ENCODE data around the gene ARV1.
"Not testable (repeated sequence)": the region's sequence is repeated elsewhere in the genome, so short reads cannot be mapped to it uniquely, and the experiment has no call there.

The ARV1 gene

DNA sequence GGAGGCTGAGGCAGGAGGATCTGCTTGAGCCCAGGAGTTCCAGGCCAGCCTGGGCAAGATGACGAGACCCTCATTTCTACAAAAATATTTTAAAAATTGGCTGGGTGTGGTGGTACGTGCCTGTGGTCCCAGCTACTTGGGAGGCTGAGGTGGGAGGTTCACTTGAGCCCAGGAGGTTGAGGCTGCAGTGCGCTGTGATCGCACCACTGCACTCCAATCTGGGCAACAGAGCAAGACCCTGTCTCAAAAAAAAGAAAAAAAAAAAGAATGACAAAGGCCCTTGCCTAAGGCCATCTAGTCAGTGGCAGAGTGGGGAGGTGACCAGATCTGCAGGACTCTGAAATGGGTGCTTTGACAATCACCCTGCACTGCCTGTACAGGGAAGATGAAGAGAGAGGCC is 50.4 kb downstream of the ARV1 start:
- H3K36me3 ChIP-seq (ENCODE audit: control insufficient read depth, insufficient read depth, low read length); H3K27me3 ChIP-seq (ENCODE audit: control insufficient read depth, insufficient read depth, low read length); H3K27ac ChIP-seq (ENCODE audit: low read depth, low read length); H3K9me3 ChIP-seq (ENCODE audit: control insufficient read depth, insufficient read depth, low read length); H3K4me3 ChIP-seq (ENCODE audit: low read depth, low read length); H3K9ac ChIP-seq (ENCODE audit: low read depth, low read length); H3K4me1 ChIP-seq (ENCODE audit: control insufficient read depth, insufficient read depth, low read length): not testable (repeated sequence)

DNA sequence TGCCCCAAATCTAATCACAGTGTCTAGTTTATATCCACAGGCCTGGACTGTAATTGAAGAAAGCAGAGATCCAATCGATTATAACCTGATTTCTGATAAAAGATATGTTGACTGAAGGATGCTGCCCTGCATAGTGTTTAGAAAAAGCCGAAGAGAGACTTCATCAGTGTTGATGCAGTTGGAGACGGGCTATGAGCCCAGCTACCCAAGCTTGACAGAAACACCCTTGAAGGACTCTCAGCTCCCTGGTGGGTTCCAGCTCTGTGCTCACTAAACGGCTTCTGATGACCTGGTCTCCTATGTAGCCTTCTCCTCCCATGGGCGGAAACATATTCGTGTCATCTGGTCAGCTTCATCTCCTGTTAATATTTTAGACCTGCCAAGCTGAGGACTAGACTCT is 50.9 kb downstream of the ARV1 start:
- Histone ChIP-seq H3K36me3 (ENCODE audit: control insufficient read depth, insufficient read depth, low read length) (no peaks in the 10 kb centered on the region), H3K4me3 (ENCODE audit: low read depth, low read length) (no peak overlapping the region), H3K9me3 (ENCODE audit: control insufficient read depth, insufficient read depth, low read length) (no peaks in the 10 kb centered on the region), H3K27ac (ENCODE audit: low read depth, low read length) (no peak overlapping the region), H3K4me1 (ENCODE audit: control insufficient read depth, insufficient read depth, low read length) (peaks cover 7% of the 10 kb centered on the region), H3K27me3 (ENCODE audit: control insufficient read depth, insufficient read depth, low read length) (peaks cover 8% of the 10 kb centered on the region; the same call in 1 of the 2 replicates), H3K9ac (ENCODE audit: low read depth, low read length) (no peak overlapping the region)

- Histone ChIP-seq H3K4me1 (ENCODE audit: control insufficient read depth, insufficient read depth, low read length) (peaks cover 7% of the 10 kb centered on the region), H3K9ac (ENCODE audit: low read depth, low read length) (no peak overlapping the region), H3K36me3 (ENCODE audit: control insufficient read depth, insufficient read depth, low read length) (no peaks in the 10 kb centered on the region), H3K9me3 (ENCODE audit: control insufficient read depth, insufficient read depth, low read length) (no peaks in the 10 kb centered on the region), H3K27ac (ENCODE audit: low read depth, low read length) (no peak overlapping the region), H3K27me3 (ENCODE audit: control insufficient read depth, insufficient read depth, low read length) (peaks cover 33% of the 10 kb centered on the region), H3K4me3 (ENCODE audit: low read depth, low read length) (no peak overlapping the region)
Observed at GRCh38 chr1:231032963-231033362, 54.1 kb downstream of the ARV1 start.

DNA sequence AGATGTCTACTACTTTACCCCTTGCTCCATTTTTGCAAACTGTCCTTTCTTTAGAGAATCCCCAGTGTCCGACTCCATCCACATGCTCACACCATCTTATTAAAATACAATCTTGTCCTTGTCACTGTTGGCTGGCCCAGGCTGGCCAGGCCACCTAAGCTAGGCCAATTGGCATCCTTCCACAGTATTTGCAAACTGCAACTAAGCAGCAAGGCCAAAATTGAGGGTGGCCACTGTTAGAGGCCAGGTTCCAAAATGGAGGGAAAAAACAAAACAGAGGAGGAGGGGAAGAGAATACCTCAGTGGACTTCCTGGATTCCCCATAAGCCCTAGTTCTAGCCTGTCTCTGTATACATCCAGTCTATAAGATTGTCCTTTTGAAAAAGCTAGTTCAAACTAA is 56.9 kb downstream of the ARV1 start:
- Histone ChIP-seq H3K4me1 (ENCODE audit: control insufficient read depth, insufficient read depth, low read length) (no peaks in the 10 kb centered on the region), H3K36me3 (ENCODE audit: control insufficient read depth, insufficient read depth, low read length) (no peaks in the 10 kb centered on the region), H3K27ac (ENCODE audit: low read depth, low read length) (no peak overlapping the region), H3K9ac (ENCODE audit: low read depth, low read length) (no peak overlapping the region), H3K9me3 (ENCODE audit: control insufficient read depth, insufficient read depth, low read length) (no peaks in the 10 kb centered on the region), H3K4me3 (ENCODE audit: low read depth, low read length) (no peak overlapping the region), H3K27me3 (ENCODE audit: control insufficient read depth, insufficient read depth, low read length) (peaks cover 58% of the 10 kb centered on the region)

GRCh38 chr1:231036416-231036815 is 57.5 kb downstream of the ARV1 start:
- H3K27ac ChIP-seq (ENCODE audit: low read depth, low read length) = no peak overlapping the region
- H3K27me3 ChIP-seq (ENCODE audit: control insufficient read depth, insufficient read depth, low read length) = peaks cover 64% of the 10 kb centered on the region
- H3K4me3 ChIP-seq (ENCODE audit: low read depth, low read length) = no peak overlapping the region
- no peaks in the 10 kb centered on the region for H3K4me1 ChIP-seq (ENCODE audit: control insufficient read depth, insufficient read depth, low read length)
- H3K9ac ChIP-seq (ENCODE audit: low read depth, low read length) = no peak overlapping the region
- H3K36me3 ChIP-seq (ENCODE audit: control insufficient read depth, insufficient read depth, low read length) = no peaks in the 10 kb centered on the region
- H3K9me3 ChIP-seq (ENCODE audit: control insufficient read depth, insufficient read depth, low read length) = no peaks in the 10 kb centered on the region

DNA sequence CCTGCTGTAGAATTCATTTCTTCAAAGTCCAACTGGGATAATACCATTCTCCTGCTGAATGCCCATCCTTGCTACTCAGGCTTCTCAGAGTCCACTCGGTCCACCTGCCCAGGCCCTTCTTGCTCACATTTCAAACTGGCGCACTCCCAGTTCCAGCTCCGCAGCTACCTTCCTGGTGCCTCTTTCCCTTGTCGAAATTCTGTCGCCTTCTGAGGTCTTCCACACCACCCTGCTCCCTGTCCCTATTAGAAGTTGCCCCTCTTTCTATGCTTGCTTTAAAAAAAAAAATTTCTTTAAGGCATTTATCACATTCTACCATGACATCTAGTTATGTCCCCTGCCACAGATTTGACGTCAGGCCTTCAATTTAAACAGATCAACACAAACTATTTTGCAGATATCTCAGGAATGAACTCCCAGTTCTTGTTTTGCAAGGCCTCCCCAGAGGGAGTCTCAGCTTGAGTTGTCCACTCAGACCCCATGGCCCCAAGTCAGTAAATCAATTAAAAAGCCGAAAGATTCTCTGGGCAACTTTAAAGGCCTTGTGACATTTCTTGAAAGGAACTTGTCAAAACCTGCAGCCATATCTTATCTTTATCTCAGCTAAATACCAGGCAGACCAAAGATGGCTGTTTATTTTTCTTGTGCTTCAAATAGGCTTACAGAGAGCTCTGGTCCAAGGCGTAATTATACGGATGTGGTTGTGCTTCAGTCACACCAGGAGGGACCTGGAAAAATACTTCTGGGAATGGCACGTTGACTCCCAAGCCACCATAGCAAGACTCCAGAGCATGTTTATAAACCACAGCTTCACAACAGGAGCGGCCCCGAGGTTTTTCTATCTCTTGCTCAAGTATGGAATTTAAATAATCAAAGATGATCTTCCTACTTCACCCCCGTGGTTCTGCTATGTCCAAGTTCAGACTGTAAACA is 59.0 kb downstream of the ARV1 start:
- Histone ChIP-seq H3K9ac (ENCODE audit: low read depth, low read length) (no peak overlapping the region), H3K4me3 (ENCODE audit: low read depth, low read length) (no peak overlapping the region), H3K9me3 (ENCODE audit: control insufficient read depth, insufficient read depth, low read length) (no peaks in the 10 kb centered on the region), H3K27ac (ENCODE audit: low read depth, low read length) (peak overlapping the region; percentile 2), H3K36me3 (ENCODE audit: control insufficient read depth, insufficient read depth, low read length) (no peaks in the 10 kb centered on the region), H3K4me1 (ENCODE audit: control insufficient read depth, insufficient read depth, low read length) (no peaks in the 10 kb centered on the region), H3K27me3 (ENCODE audit: control insufficient read depth, insufficient read depth, low read length) (peaks cover 78% of the 10 kb centered on the region)

DNA sequence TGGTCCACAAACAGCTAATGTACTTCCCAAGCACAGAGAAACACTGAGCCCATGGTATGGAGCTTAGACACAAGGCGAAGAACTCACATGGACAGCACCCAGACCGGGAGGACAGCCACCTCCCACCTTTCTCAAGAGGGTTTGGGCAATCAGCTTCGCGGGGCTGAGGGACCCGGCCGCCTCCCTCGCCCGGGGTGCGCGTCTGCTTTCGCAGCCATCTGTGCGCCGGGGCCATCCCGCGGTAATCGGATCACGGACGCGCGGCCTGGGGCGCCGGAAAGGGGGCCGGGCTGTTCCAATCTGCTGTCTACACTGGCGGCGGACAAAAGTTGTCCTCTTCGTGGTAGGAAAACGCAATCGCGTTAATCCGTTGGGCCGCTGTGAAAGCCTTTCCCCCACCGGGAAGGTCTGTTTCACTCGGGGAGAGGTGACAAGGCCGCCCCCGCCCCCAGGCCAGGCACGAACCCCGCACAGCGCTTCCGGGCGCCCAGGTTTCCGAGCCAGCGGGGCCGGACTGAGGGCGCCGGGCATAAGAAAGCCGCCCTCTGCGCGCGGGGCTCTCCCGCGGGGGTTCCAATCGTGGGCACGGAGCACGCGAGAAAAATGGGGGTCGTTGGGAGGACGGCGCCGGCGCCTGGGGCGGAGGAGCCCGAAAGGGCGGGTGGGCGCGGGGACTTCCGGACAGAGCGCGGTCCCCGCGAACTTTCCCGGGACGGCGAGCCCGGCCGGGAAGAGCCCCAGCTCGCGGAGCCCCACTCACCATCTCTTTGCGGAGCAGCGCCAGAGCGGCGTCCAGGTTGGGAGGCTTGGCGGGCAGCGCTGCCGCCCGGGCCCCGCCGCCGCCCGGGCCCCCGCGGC is 60.5 kb downstream of the ARV1 start:
- Histone ChIP-seq H3K4me3 (ENCODE audit: low read depth, low read length) (peak overlapping the region; percentile 64), H3K9me3 (ENCODE audit: control insufficient read depth, insufficient read depth, low read length) (0 out of 2 replicates have a peak, but pooled peaks cover under 1% of the 10 kb centered on the region), H3K9ac (ENCODE audit: low read depth, low read length) (no peak overlapping the region), H3K27ac (ENCODE audit: low read depth, low read length) (no peak overlapping the region), H3K4me1 (ENCODE audit: control insufficient read depth, insufficient read depth, low read length) (0 out of 2 replicates have a peak, but pooled peaks cover 3% of the 10 kb centered on the region), H3K27me3 (ENCODE audit: control insufficient read depth, insufficient read depth, low read length) (peaks cover 93% of the 10 kb centered on the region), H3K36me3 (ENCODE audit: control insufficient read depth, insufficient read depth, low read length) (no peaks in the 10 kb centered on the region)

GRCh38 chr1:231040019-231040799 is 61.3 kb downstream of the ARV1 start, which contains the start of gene FAM89A:
Gene FAM89A (minus strand): TSS chr1:231040254. CDS start chr1:231040211, 43 bp downstream.
- no peak within 1 kb of the TSS for H3K27ac ChIP-seq (ENCODE audit: low read depth, low read length)

GRCh38 chr1:231040800-231041718 is 62.2 kb downstream of the ARV1 start:
- peaks cover 98% of the 10 kb centered on the region for H3K27me3 ChIP-seq (ENCODE audit: control insufficient read depth, insufficient read depth, low read length)
- H3K4me3 ChIP-seq (ENCODE audit: low read depth, low read length) = peak overlapping the region; percentile 64; the same call in 1 of the 2 replicates
- H3K4me1 ChIP-seq (ENCODE audit: control insufficient read depth, insufficient read depth, low read length) = 0 out of 2 replicates have a peak, but pooled peaks cover 3% of the 10 kb centered on the region
- H3K9ac ChIP-seq (ENCODE audit: low read depth, low read length) = no peak overlapping the region
- H3K36me3 ChIP-seq (ENCODE audit: control insufficient read depth, insufficient read depth, low read length) = no peaks in the 10 kb centered on the region
- H3K27ac ChIP-seq (ENCODE audit: low read depth, low read length) = no peak overlapping the region
- peaks cover 3% of the 10 kb centered on the region; the same call in 1 of the 2 replicates for H3K9me3 ChIP-seq (ENCODE audit: control insufficient read depth, insufficient read depth, low read length)

More at GRCh38 chr1:231040019-231040799, 61.3 kb downstream of the ARV1 start, which contains the start of gene FAM89A:
- no peaks in the 10 kb centered on the region for H3K36me3 ChIP-seq (ENCODE audit: control insufficient read depth, insufficient read depth, low read length)
- H3K4me1 ChIP-seq (ENCODE audit: control insufficient read depth, insufficient read depth, low read length) = 0 out of 2 replicates have a peak, but pooled peaks cover 3% of the 10 kb centered on the region
- peaks cover 97% of the 10 kb centered on the region for H3K27me3 ChIP-seq (ENCODE audit: control insufficient read depth, insufficient read depth, low read length)
- H3K9ac ChIP-seq (ENCODE audit: low read depth, low read length) = no peak within 1 kb of the TSS
- H3K9me3 ChIP-seq (ENCODE audit: control insufficient read depth, insufficient read depth, low read length) = peaks cover 3% of the 10 kb centered on the region; the same call in 1 of the 2 replicates
- peak within 1 kb of the TSS; percentile 64 for H3K4me3 ChIP-seq (ENCODE audit: low read depth, low read length)
